ENCODE measurements around the gene DACH1.

DACH1 gene

DNA sequence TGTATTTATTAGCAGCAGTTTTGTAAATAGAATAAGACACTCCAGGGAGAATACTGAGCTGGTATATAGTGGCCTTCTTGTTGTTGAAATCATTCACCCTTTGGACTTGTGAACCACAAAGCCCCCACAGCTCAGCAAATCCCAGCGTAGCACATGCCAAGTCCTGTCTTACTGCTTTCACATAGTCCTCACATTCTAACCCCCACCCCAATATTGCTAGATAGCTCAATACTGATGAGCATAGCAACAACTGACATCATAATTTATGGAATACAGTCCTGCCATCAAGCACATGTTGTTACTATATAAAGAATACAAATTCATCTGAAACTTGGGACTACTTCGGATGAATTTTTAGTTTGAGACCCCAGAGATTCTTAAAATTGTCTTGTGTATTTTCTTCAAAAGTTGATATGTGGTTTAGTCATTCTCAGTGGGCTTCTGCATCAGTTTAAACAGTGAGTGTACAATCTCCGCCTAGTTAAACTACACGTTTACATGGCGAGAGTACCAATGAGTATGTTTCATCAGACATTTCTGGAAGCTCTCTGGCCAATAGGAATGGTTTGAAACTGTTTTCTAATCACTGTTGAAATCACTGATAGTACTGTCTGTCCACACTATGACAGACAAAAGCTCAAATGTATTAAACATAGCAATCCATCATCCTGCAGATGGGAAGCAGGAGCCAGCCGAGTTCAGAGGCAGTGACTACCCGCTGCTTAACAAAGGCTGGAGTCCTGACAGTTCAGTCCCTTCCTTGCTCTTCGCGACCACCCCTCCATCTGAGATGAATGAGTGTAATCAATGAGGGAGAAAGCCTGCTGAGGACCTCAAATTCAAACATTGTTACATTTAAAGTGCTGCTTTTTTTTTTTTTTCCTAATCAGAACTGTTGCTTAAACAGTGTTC lies 15.2 kb downstream of the DACH1 start:
- POLR2A ChIA-PET: no interaction called here
- Histone ChIP-seq H3K4me3 (ENCODE audit: low read depth, low read length) (no peak overlapping the region), H3K36me3 (ENCODE audit: control insufficient read depth in 2 of 2, insufficient read depth in 1 of 2, low read length in 2 of 2) (no peaks in the 10 kb centered on the region), H3K27ac (ENCODE audit: extremely low read depth, low read depth, low read length) (no peak overlapping the region), H3K9me3 (ENCODE audit: control insufficient read depth, insufficient read depth, low read depth, low read length) (no peaks in the 10 kb centered on the region), H3K4me1 (ENCODE audit: control insufficient read depth, insufficient read depth, low read length) (no peaks in the 10 kb centered on the region)
- CTCF ChIA-PET: interaction anchor here (0.6 kb wide), 1 partner anchor 452 kb away, joined by 5 read pairs; no protein-coding TSS in a partner anchor
- TF ChIP-seq HOXA7 (CRISPR knock-in tag; IDR thresholded peaks at IDR 0.05; ENCODE audit: borderline replicate concordance) (no peak), ZNF394 (tag by site-specific recombination; IDR thresholded peaks at IDR 0.05; ENCODE audit: borderline replicate concordance) (no peak), ZNF830 (tag by site-specific recombination; IDR thresholded peaks at IDR 0.05; ENCODE audit: low read depth) (no peak), ZNF473 (tag by site-specific recombination; IDR thresholded peaks at IDR 0.05) (no peak), OSR2 (tag by site-specific recombination; IDR thresholded peaks at IDR 0.05) (no peak), ZIC2 (tag by site-specific recombination; IDR thresholded peaks at IDR 0.05) (no peak), SP7 (tag by site-specific recombination; IDR thresholded peaks at IDR 0.05) (no peak)
- TF ChIP-seq, protein P1, sequence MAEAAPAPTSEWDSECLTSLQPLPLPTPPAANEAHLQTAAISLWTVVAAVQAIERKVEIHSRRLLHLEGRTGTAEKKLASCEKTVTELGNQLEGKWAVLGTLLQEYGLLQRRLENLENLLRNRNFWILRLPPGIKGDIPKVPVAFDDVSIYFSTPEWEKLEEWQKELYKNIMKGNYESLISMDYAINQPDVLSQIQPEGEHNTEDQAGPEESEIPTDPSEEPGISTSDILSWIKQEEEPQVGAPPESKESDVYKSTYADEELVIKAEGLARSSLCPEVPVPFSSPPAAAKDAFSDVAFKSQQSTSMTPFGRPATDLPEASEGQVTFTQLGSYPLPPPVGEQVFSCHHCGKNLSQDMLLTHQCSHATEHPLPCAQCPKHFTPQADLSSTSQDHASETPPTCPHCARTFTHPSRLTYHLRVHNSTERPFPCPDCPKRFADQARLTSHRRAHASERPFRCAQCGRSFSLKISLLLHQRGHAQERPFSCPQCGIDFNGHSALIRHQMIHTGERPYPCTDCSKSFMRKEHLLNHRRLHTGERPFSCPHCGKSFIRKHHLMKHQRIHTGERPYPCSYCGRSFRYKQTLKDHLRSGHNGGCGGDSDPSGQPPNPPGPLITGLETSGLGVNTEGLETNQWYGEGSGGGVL (tag by site-specific recombination; IDR thresholded peaks at IDR 0.05): no peak

DNA sequence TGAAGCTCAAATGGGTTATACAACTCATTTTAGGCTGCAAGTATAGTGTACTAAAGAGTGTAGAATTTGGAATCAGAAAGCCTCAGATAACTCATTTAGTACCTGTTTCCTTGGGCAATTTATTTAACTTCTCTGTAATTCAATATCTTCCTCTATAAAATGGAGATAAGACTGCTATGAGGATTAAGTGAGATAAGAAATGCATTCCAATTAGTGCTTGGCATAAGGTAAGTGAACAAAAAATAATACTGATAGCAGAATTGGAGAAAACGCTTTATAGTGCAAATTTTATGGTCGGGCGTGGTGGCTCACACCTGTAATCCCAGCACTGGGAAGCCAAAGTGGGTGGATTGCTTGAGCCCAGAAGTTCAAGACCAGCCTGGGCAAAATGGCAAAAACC lies 25.0 kb downstream of the DACH1 start:
- no peak overlapping the region for H3K27ac ChIP-seq (ENCODE audit: extremely low read depth, low read depth, low read length)
- H3K4me3 ChIP-seq (ENCODE audit: low read depth, low read length): no peak overlapping the region
- CTCF ChIA-PET: no interaction called here
- POLR2A ChIA-PET: no interaction called here
- H3K36me3 ChIP-seq (ENCODE audit: control insufficient read depth in 2 of 2, insufficient read depth in 1 of 2, low read length in 2 of 2): no peaks in the 10 kb centered on the region
- no peaks in the 10 kb centered on the region for H3K9me3 ChIP-seq (ENCODE audit: control insufficient read depth, insufficient read depth, low read depth, low read length)
- H3K4me1 ChIP-seq (ENCODE audit: control insufficient read depth, insufficient read depth, low read length): 0 out of 2 replicates have a peak, but pooled peaks cover 2% of the 10 kb centered on the region
- TF ChIP-seq ZNF24 (tag by site-specific recombination; IDR thresholded peaks at IDR 0.05) (no peak), ZNF777 (tag by site-specific recombination; IDR thresholded peaks at IDR 0.05; ENCODE audit: borderline replicate concordance) (no peak), ZNF707 (tag by site-specific recombination; IDR thresholded peaks at IDR 0.05) (no peak), RBAK (tag by site-specific recombination; IDR thresholded peaks at IDR 0.05) (no peak), SP3 (tag by site-specific recombination; IDR thresholded peaks at IDR 0.05) (no peak), SP7 (tag by site-specific recombination; IDR thresholded peaks at IDR 0.05) (no peak), FEZF1 (tag by site-specific recombination; IDR thresholded peaks at IDR 0.05) (peak; percentile 79), ZNF791 (tag by site-specific recombination; IDR thresholded peaks at IDR 0.05) (no peak), ZNF157 (tag by site-specific recombination; IDR thresholded peaks at IDR 0.05) (no peak), KLF8 (tag by site-specific recombination; IDR thresholded peaks at IDR 0.05) (no peak), ZNF843 (tag by site-specific recombination; IDR thresholded peaks at IDR 0.05) (peak; percentile 60; the same call in 1 of the 2 replicates), ZNF211 (tag by site-specific recombination; IDR thresholded peaks at IDR 0.05; ENCODE audit: low read depth) (no peak), ZNF114 (tag by site-specific recombination; IDR thresholded peaks at IDR 0.05) (no peak)
- TF ChIP-seq, protein P2, sequence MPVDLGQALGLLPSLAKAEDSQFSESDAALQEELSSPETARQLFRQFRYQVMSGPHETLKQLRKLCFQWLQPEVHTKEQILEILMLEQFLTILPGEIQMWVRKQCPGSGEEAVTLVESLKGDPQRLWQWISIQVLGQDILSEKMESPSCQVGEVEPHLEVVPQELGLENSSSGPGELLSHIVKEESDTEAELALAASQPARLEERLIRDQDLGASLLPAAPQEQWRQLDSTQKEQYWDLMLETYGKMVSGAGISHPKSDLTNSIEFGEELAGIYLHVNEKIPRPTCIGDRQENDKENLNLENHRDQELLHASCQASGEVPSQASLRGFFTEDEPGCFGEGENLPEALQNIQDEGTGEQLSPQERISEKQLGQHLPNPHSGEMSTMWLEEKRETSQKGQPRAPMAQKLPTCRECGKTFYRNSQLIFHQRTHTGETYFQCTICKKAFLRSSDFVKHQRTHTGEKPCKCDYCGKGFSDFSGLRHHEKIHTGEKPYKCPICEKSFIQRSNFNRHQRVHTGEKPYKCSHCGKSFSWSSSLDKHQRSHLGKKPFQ (tag by site-specific recombination; IDR thresholded peaks at IDR 0.05): 0 out of 2 replicates have a peak, but pooled peaks have one; percentile 13
- TF ChIP-seq, protein P3, sequence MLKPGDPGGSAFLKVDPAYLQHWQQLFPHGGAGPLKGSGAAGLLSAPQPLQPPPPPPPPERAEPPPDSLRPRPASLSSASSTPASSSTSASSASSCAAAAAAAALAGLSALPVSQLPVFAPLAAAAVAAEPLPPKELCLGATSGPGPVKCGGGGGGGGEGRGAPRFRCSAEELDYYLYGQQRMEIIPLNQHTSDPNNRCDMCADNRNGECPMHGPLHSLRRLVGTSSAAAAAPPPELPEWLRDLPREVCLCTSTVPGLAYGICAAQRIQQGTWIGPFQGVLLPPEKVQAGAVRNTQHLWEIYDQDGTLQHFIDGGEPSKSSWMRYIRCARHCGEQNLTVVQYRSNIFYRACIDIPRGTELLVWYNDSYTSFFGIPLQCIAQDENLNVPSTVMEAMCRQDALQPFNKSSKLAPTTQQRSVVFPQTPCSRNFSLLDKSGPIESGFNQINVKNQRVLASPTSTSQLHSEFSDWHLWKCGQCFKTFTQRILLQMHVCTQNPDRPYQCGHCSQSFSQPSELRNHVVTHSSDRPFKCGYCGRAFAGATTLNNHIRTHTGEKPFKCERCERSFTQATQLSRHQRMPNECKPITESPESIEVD (tag by site-specific recombination; IDR thresholded peaks at IDR 0.05): peak; percentile 61
- TF ChIP-seq, protein P4, sequence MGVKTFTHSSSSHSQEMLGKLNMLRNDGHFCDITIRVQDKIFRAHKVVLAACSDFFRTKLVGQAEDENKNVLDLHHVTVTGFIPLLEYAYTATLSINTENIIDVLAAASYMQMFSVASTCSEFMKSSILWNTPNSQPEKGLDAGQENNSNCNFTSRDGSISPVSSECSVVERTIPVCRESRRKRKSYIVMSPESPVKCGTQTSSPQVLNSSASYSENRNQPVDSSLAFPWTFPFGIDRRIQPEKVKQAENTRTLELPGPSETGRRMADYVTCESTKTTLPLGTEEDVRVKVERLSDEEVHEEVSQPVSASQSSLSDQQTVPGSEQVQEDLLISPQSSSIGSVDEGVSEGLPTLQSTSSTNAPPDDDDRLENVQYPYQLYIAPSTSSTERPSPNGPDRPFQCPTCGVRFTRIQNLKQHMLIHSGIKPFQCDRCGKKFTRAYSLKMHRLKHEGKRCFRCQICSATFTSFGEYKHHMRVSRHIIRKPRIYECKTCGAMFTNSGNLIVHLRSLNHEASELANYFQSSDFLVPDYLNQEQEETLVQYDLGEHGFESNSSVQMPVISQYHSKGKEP (tag by site-specific recombination; IDR thresholded peaks at IDR 0.05): peak; percentile 83
